ENCODE data around the gene RIGI. TPM values are rescaled to one million over a fixed set of nuclear protein-coding genes. Genes with fewer than 3 reads are reported as not detected.

RIGI gene
- total RNA-seq = 11.3 and 12.3 TPM in 2 replicates

DNA sequence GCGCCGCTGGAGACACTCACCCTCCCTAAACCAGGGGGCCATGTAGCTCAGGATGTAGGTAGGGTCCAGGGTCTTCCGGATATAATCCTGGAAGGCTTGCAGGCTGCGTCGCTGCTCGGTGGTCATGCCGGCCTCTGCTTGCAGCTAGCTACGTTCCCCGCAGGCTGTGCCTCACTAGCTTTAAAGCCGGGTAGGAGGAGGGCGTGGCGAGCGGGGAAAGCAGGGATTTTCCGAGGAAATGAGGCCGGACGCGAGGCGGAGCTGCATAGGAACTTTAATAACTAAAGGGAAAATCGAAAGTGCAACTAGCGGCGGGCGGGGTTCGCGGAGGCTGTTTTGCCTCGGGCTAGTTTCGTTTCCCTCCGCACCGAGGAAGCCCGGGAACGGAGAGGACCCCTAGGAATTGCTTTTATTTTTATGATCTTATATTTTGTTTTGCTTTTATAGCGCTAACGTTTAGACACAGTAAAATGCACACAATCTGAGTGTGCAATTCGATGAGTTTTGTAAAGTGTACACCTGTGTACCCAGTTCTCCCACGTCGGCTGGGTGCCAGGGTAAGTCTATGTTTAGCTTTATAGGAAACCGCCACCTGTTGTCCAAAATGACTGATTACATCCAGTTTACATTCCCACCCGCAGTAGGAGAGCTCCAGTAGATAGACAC, at the start of gene RIGI:
Gene RIGI, minus strand, starts transcription at position 156 of the 666 bp plus-strand sequence. Its CDS starts 30 bp downstream, at position 126.
- POLR2A ChIA-PET = interaction anchor here (0.6 to 3.0 kb wide), 6 partner anchors 25 to 499 kb away, joined by 3 to 40 read pairs (median 8); partner anchors contain the start of genes DNAJA1, NDUFB6, SMIM27 and TOPORS
- H3K27ac Mint-ChIP-seq = peak within 1 kb of the TSS; percentile 94
- peak within 1 kb of the TSS; percentile 98 for H3K4me3 Mint-ChIP-seq
- peaks cover 34% of the 10 kb centered on the region for H3K36me3 Mint-ChIP-seq (ENCODE audit: low read depth)
- DNase-seq = peak; percentile 59
- peak; percentile 69 for ATAC-seq (ENCODE audit: low read depth)
- H3K27me3 Mint-ChIP-seq = no peaks in the 10 kb centered on the region
- peaks cover 55% of the 10 kb centered on the region for H3K4me1 Mint-ChIP-seq
- TF ChIP-seq, protein P1, sequence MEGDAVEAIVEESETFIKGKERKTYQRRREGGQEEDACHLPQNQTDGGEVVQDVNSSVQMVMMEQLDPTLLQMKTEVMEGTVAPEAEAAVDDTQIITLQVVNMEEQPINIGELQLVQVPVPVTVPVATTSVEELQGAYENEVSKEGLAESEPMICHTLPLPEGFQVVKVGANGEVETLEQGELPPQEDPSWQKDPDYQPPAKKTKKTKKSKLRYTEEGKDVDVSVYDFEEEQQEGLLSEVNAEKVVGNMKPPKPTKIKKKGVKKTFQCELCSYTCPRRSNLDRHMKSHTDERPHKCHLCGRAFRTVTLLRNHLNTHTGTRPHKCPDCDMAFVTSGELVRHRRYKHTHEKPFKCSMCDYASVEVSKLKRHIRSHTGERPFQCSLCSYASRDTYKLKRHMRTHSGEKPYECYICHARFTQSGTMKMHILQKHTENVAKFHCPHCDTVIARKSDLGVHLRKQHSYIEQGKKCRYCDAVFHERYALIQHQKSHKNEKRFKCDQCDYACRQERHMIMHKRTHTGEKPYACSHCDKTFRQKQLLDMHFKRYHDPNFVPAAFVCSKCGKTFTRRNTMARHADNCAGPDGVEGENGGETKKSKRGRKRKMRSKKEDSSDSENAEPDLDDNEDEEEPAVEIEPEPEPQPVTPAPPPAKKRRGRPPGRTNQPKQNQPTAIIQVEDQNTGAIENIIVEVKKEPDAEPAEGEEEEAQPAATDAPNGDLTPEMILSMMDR (IDR thresholded peaks at IDR 0.05) = no peak
- intact Hi-C loops (cut with micrococcal nuclease) = loop anchor here (1.0 kb wide), 4 partner anchors 24 to 147 kb away; partner anchors contain the start of genes ACO1 and NDUFB6
- CTCF ChIA-PET = interaction anchor here (0.7 to 2.9 kb wide), 6 partner anchors 19 to 147 kb away, joined by 3 to 34 read pairs (median 4); partner anchors contain the start of gene NDUFB6
- H3K9me3 Mint-ChIP-seq = peaks cover 4% of the 10 kb centered on the region

DNA sequence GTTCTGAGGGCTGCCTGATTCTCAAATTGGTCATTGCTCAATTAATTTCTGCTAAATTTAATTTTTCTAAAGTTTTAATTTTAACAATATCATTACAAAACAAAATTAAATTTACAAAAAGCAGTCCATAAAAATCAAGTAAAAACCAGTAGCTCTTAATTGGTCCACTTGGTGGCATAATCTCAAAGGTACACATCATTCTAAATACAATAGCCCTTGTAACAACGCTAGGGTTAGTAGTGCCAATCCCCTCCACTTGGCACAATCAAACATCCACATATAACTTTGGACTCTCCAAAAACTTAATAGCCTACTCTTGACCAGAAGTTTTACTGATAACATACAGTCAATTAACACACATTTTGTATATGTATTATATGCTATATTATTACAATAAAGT, 48.9 kb upstream of the RIGI start:
- CTCF ChIA-PET = interaction anchor here (1.0 to 12.2 kb wide), 4 partner anchors 18 to 393 kb away, joined by 3 to 440 read pairs (median 4); partner anchors contain the start of gene ACO1

DNA sequence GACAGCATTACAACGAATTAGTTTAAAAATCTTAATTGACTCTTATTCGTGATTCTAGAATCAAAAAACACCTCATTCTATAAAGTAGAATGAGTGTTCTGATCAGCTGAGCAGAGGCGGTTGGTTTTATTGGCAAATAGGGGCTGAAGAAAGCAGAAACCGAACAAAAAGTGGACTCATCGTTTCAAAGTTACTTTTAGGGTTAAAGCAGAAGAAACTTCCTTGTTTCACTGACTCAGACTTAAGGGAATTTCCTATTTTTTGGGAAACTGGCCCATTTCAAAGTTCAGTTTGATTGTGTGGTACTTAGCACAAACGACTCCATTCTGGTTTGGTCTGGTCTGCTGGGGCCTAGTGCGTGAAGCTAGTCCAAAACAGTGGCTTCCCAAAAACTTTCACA, 47.8 kb upstream of the RIGI start:
- ATAC-seq (ENCODE audit: low read depth) (no peak), DNase-seq (no peak)
- H3K4me1 Mint-ChIP-seq = peaks cover 21% of the 10 kb centered on the region
- CTCF ChIA-PET = interaction anchor here (0.8 to 12.2 kb wide), 8 partner anchors 17 to 394 kb away, joined by 3 to 440 read pairs (median 4); partner anchors contain the start of genes ACO1, RIGI and TOPORS
- H3K4me3 Mint-ChIP-seq = peak overlapping the region; percentile 99
- POLR2A ChIA-PET = interaction anchor here (1.0 to 2.8 kb wide), 5 partner anchors 23 to 452 kb away, joined by 5 to 36 read pairs (median 8); partner anchors contain the start of genes ACO1, DNAJA1, RIGI and SMIM27
- TF ChIP-seq, protein P1 (IDR thresholded peaks at IDR 0.05) = no peak
- peak overlapping the region; percentile 94 for H3K27ac Mint-ChIP-seq
- no peaks in the 10 kb centered on the region for H3K9me3 Mint-ChIP-seq
- H3K36me3 Mint-ChIP-seq (ENCODE audit: low read depth) = peaks cover 20% of the 10 kb centered on the region
- intact Hi-C loops (cut with micrococcal nuclease) = loop anchor here (1.0 to 5.0 kb wide), 7 partner anchors 11 to 653 kb away; partner anchors contain the start of genes ACO1, APTX and RIGI
- peaks cover 5% of the 10 kb centered on the region for H3K27me3 Mint-ChIP-seq

More for the DNA sequence above, 48.9 kb upstream of the RIGI start:
- H3K9me3 Mint-ChIP-seq = no peaks in the 10 kb centered on the region
- H3K4me3 Mint-ChIP-seq = no peak overlapping the region
- H3K27me3 Mint-ChIP-seq = peaks cover 10% of the 10 kb centered on the region
- no peak for DNase-seq
- H3K36me3 Mint-ChIP-seq (ENCODE audit: low read depth) = peaks cover 15% of the 10 kb centered on the region
- intact Hi-C loops (cut with micrococcal nuclease) = loop anchor here (5.0 kb wide), 1 partner anchor 652 kb away; no protein-coding TSS in a partner anchor
- POLR2A ChIA-PET = no interaction called here
- ATAC-seq (ENCODE audit: low read depth) = no peak
- TF ChIP-seq, protein P1 (IDR thresholded peaks at IDR 0.05) = no peak
- H3K27ac Mint-ChIP-seq = no peak overlapping the region
- peaks cover 21% of the 10 kb centered on the region for H3K4me1 Mint-ChIP-seq

DNA sequence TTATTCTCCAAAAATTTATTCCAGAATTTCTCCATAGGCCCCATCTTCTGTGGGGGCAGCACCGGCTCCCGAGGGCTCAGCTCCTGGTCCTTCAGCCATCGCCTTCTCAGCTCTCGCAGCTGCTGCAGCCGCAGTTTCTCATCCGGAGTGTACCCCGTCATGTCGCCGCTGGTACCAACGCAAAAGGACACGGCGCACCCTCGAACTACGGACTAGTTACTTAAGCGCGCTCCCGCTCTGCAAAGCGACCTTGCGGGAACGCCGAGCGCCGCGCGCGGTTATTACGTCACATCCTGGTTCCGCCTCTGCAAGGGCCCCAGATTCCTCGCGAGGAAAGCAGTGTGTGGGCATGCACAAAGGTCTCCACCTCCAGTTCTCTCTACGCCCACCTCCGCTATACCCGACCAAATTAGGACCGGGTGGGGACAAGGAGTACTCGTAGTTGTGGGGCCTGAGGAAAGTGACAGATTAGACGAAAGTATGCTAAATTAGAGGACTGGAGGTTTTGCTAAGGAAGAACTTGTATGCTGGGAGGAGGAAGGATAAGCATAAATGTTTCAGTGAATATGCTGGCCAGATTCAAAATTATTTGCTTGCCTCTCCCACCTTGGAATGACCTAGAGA, 47.0 kb upstream of the RIGI start, which contains the start of gene NDUFB6:
Gene NDUFB6, minus strand, starts transcription at position 260 of the 624 bp plus-strand sequence. Its CDS starts 99 bp downstream, at position 161.
- no peaks in the 10 kb centered on the region for H3K9me3 Mint-ChIP-seq
- ATAC-seq (ENCODE audit: low read depth) (peak; percentile 85), DNase-seq (peak; percentile 90)
- TF ChIP-seq, protein P1 (IDR thresholded peaks at IDR 0.05) = no peak
- H3K36me3 Mint-ChIP-seq (ENCODE audit: low read depth) = peaks cover 24% of the 10 kb centered on the region
- H3K4me3 Mint-ChIP-seq = peak within 1 kb of the TSS; percentile 99
- peak within 1 kb of the TSS; percentile 94 for H3K27ac Mint-ChIP-seq
- no peaks in the 10 kb centered on the region for H3K27me3 Mint-ChIP-seq
- intact Hi-C loops (cut with micrococcal nuclease) = loop anchor here (1.0 to 5.0 kb wide), 8 partner anchors 10 to 654 kb away; partner anchors contain the start of genes ACO1, APTX and RIGI
- CTCF ChIA-PET = interaction anchor here (0.8 to 12.2 kb wide), 13 partner anchors 19 to 426 kb away, joined by 3 to 440 read pairs (median 4); partner anchors contain the start of genes ACO1, RIGI and TOPORS
- H3K4me1 Mint-ChIP-seq = peaks cover 21% of the 10 kb centered on the region
- POLR2A ChIA-PET = interaction anchor here (1.0 to 2.8 kb wide), 7 partner anchors 15 to 452 kb away, joined by 3 to 36 read pairs (median 7); partner anchors contain the start of genes ACO1, DNAJA1, RIGI and SMIM27
